ENCODE data around the gene GPR63. TPM values are rescaled to one million over a fixed set of nuclear protein-coding genes. Genes with fewer than 3 reads are reported as not detected.

The GPR63 gene
- total RNA-seq, 1 experiment from 2014 or later, result 5.9 TPM

DNA sequence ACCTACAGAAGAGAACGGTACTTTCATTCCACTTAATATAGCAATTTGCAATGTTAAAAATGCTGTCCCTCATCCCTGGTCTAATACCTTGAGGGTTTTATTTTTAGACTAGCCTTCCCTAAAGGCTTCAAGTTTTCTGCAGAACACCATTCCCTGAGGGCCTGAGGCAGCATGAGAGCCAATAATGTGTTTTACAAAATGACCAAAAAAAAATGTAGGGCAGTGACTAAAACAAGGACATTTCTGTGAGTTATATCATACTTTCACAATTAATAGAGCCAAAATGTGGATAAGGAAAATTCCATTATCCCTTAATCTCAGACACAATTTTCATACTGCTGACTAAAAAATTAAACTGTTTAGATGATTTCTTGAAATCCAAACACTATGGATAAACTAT lies 22.7 kb downstream of the GPR63 start:
- Histone ChIP-seq H3K56ac (ENCODE audit: insufficient read length, low read depth, low read length) (no peak overlapping the region), H2BK5ac (ENCODE audit: insufficient read length, low read length) (no peak overlapping the region), H3K9ac (ENCODE audit: extremely low read depth, insufficient read length, low read length) (no peak overlapping the region), H2BK20ac (ENCODE audit: low read depth, low read length, poor library complexity, severe bottlenecking) (no peak overlapping the region), H4K5ac (ENCODE audit: insufficient read length, low read depth, low read length) (no peak overlapping the region), H3K79me2 (ENCODE audit: insufficient read depth, low read length) (peaks cover 1% of the 10 kb centered on the region; the same call in 1 of the 2 replicates), H3T11ph (ENCODE audit: low read length) (no peak overlapping the region), H3K79me1 (ENCODE audit: insufficient read depth, low read depth, low read length, poor library complexity, severe bottlenecking) (peaks cover 7% of the 10 kb centered on the region), H3K4ac (ENCODE audit: low read depth, low read length) (no peak overlapping the region), H2BK12ac (ENCODE audit: insufficient read length, low read depth, low read length) (no peak overlapping the region), H3K27ac (ENCODE audit: insufficient read length, low read depth, low read length) (no peak overlapping the region), H4K8ac (replicated peaks; ENCODE audit: insufficient read length, low read depth, low read length) (no peak overlapping the region), H3K27me3 (ENCODE audit: insufficient read depth, low read length) (no peaks in the 10 kb centered on the region), H3K4me2 (ENCODE audit: insufficient read depth, insufficient read length, low read length) (no peak overlapping the region), H2AK5ac (ENCODE audit: insufficient read length, low read length) (no peak overlapping the region), H3K14ac (ENCODE audit: insufficient read depth, low read length) (no peak overlapping the region), H2AFZ (ENCODE audit: low read length) (no peak overlapping the region), H3K23me2 (ENCODE audit: insufficient read length, low read depth, low read length, poor library complexity, severe bottlenecking) (no peaks in the 10 kb centered on the region), H3K18ac (ENCODE audit: insufficient read length, low read depth, low read length) (no peak overlapping the region), H4K20me1 (ENCODE audit: control insufficient read depth, insufficient read depth, insufficient read length) (no peaks in the 10 kb centered on the region), H2BK15ac (ENCODE audit: low read depth, low read length) (no peak overlapping the region), H3K4me1 (ENCODE audit: insufficient read depth, low read length) (no peaks in the 10 kb centered on the region; the same call in 1 of the 2 replicates), H2BK120ac (ENCODE audit: low read depth, low read length, poor library complexity, severe bottlenecking) (no peak overlapping the region), H3K9me3 (ENCODE audit: control insufficient read depth, low read depth, low read length) (no peaks in the 10 kb centered on the region), H4K91ac (ENCODE audit: insufficient read length, low read depth, low read length) (no peak overlapping the region), H3K23ac (ENCODE audit: insufficient read length, low read depth, low read length) (no peak overlapping the region)
- Mint-ChIP-seq H3K36me3 (ENCODE audit: insufficient read depth in 1 of 3, low read depth in 3 of 3) (peaks cover 0 to 5% (median 3%) of the 10 kb centered on the region in 3 experiments; a peak in 4 of 7 replicates), H3K4me3 (no peak overlapping the region), H3K27ac (no peak overlapping the region; a peak in 1 of 7 replicates), H3K9me3 (peaks cover 0 to 3% of the 10 kb centered on the region in 2 experiments; a peak in 2 of 5 replicates), H3K4me1 (peaks cover 22 to 23% of the 10 kb centered on the region in 2 experiments), H3K27me3 (ENCODE audit: low read depth) (no peaks in the 10 kb centered on the region)
- DNase-seq, result no peak
- WGBS (ENCODE audit: extremely low coverage, insufficient read length, low lambda C conversion rate), result no CpG with 5 or more reads among the region's 1 CpG
- TF ChIP-seq, protein P1, sequence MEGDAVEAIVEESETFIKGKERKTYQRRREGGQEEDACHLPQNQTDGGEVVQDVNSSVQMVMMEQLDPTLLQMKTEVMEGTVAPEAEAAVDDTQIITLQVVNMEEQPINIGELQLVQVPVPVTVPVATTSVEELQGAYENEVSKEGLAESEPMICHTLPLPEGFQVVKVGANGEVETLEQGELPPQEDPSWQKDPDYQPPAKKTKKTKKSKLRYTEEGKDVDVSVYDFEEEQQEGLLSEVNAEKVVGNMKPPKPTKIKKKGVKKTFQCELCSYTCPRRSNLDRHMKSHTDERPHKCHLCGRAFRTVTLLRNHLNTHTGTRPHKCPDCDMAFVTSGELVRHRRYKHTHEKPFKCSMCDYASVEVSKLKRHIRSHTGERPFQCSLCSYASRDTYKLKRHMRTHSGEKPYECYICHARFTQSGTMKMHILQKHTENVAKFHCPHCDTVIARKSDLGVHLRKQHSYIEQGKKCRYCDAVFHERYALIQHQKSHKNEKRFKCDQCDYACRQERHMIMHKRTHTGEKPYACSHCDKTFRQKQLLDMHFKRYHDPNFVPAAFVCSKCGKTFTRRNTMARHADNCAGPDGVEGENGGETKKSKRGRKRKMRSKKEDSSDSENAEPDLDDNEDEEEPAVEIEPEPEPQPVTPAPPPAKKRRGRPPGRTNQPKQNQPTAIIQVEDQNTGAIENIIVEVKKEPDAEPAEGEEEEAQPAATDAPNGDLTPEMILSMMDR (conservative IDR thresholded peaks at IDR 0.05), result no peak
